ENCODE results near the gene CCSAP.

The CCSAP gene

DNA sequence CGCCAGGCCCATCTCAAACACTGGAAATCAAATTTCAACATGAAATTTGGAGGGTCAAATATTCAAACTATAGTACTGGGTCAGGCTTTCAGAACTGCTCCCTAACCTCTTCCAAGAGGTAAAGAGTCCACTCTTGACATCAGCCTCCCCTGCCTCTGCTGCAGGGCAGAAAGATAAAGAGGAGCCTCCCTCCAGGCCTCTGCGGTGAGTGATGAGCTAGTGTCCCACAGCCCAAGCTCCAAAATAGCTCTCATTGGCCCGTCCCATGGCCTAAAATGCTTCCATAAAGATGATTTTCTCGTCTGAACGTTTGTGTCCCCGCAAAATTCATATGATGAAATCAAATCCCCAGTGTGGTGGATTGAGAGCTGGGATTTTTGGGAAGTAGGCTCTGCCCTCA, 33.7 kb upstream of the CCSAP start:
- no peak overlapping the region for H3K4me3 ChIP-seq (ENCODE audit: low read depth, low read length)
- no peak overlapping the region for H3K27ac ChIP-seq (ENCODE audit: extremely low read depth, low read depth, low read length)
- no peak for TF ChIP-seq ZNF2 (tag by site-specific recombination; IDR thresholded peaks at IDR 0.05)
- no peak for TF ChIP-seq ZNF155 (tag by site-specific recombination; IDR thresholded peaks at IDR 0.05)
- H3K4me1 ChIP-seq (ENCODE audit: control insufficient read depth, insufficient read depth, low read length), result no peaks in the 10 kb centered on the region
- H3K9me3 ChIP-seq (ENCODE audit: control insufficient read depth, insufficient read depth, low read depth, low read length), result no peaks in the 10 kb centered on the region
- H3K36me3 ChIP-seq (ENCODE audit: control insufficient read depth in 2 of 2, insufficient read depth in 1 of 2, low read length in 2 of 2), result no peaks in the 10 kb centered on the region
- ChIA-PET CTCF (no interaction called here), POLR2A (no interaction called here)

DNA sequence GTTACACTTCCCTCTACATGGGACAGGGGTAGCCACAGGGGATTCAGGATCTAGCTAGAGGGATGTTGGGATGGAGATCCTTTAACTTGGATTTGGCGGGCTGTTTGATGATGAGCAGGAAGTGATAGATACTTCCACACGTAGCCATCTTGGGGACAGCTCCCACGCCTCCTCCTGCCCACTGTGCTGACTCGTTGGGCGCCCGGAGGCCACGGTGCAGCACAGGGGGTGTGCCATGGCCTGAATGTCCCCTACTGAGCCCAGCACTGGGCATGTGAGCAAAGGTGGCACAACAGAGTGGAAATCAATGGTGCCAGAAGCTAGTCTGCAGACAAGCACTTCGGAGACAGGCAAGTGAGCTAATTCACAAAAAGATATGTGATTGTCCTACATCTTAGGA, 31.6 kb upstream of the CCSAP start:
- no peak overlapping the region for H3K27ac ChIP-seq (ENCODE audit: extremely low read depth, low read depth, low read length)
- H3K36me3 ChIP-seq (ENCODE audit: control insufficient read depth in 2 of 2, insufficient read depth in 1 of 2, low read length in 2 of 2), result no peaks in the 10 kb centered on the region
- TF ChIP-seq ZNF302 (tag by site-specific recombination; IDR thresholded peaks at IDR 0.05; ENCODE audit: low read depth) (no peak), BCL11B (tag by site-specific recombination; IDR thresholded peaks at IDR 0.05; ENCODE audit: low read depth) (no peak), ZNF140 (tag by site-specific recombination; IDR thresholded peaks at IDR 0.05) (no peak), ZNF175 (tag by site-specific recombination; IDR thresholded peaks at IDR 0.05) (no peak), ZNF776 (tag by site-specific recombination; IDR thresholded peaks at IDR 0.05; ENCODE audit: borderline replicate concordance) (no peak), ZNF558 (tag by site-specific recombination; IDR thresholded peaks at IDR 0.05) (no peak), ZNF23 (tag by site-specific recombination; IDR thresholded peaks at IDR 0.05; ENCODE audit: borderline replicate concordance) (no peak), ZNF121 (tag by site-specific recombination; IDR thresholded peaks at IDR 0.05) (no peak), ZNF777 (tag by site-specific recombination; IDR thresholded peaks at IDR 0.05; ENCODE audit: borderline replicate concordance) (no peak), KLF8 (tag by site-specific recombination; IDR thresholded peaks at IDR 0.05) (no peak)
- TF ChIP-seq, protein P1, sequence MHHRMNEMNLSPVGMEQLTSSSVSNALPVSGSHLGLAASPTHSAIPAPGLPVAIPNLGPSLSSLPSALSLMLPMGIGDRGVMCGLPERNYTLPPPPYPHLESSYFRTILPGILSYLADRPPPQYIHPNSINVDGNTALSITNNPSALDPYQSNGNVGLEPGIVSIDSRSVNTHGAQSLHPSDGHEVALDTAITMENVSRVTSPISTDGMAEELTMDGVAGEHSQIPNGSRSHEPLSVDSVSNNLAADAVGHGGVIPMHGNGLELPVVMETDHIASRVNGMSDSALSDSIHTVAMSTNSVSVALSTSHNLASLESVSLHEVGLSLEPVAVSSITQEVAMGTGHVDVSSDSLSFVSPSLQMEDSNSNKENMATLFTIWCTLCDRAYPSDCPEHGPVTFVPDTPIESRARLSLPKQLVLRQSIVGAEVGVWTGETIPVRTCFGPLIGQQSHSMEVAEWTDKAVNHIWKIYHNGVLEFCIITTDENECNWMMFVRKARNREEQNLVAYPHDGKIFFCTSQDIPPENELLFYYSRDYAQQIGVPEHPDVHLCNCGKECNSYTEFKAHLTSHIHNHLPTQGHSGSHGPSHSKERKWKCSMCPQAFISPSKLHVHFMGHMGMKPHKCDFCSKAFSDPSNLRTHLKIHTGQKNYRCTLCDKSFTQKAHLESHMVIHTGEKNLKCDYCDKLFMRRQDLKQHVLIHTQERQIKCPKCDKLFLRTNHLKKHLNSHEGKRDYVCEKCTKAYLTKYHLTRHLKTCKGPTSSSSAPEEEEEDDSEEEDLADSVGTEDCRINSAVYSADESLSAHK (tag by site-specific recombination; IDR thresholded peaks at IDR 0.05), result no peak
- TF ChIP-seq, protein P2, sequence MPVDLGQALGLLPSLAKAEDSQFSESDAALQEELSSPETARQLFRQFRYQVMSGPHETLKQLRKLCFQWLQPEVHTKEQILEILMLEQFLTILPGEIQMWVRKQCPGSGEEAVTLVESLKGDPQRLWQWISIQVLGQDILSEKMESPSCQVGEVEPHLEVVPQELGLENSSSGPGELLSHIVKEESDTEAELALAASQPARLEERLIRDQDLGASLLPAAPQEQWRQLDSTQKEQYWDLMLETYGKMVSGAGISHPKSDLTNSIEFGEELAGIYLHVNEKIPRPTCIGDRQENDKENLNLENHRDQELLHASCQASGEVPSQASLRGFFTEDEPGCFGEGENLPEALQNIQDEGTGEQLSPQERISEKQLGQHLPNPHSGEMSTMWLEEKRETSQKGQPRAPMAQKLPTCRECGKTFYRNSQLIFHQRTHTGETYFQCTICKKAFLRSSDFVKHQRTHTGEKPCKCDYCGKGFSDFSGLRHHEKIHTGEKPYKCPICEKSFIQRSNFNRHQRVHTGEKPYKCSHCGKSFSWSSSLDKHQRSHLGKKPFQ (tag by site-specific recombination; IDR thresholded peaks at IDR 0.05), result no peak
- TF ChIP-seq, protein P3, sequence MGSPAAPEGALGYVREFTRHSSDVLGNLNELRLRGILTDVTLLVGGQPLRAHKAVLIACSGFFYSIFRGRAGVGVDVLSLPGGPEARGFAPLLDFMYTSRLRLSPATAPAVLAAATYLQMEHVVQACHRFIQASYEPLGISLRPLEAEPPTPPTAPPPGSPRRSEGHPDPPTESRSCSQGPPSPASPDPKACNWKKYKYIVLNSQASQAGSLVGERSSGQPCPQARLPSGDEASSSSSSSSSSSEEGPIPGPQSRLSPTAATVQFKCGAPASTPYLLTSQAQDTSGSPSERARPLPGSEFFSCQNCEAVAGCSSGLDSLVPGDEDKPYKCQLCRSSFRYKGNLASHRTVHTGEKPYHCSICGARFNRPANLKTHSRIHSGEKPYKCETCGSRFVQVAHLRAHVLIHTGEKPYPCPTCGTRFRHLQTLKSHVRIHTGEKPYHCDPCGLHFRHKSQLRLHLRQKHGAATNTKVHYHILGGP (tag by site-specific recombination; IDR thresholded peaks at IDR 0.05), result no peak
- TF ChIP-seq, protein P4, sequence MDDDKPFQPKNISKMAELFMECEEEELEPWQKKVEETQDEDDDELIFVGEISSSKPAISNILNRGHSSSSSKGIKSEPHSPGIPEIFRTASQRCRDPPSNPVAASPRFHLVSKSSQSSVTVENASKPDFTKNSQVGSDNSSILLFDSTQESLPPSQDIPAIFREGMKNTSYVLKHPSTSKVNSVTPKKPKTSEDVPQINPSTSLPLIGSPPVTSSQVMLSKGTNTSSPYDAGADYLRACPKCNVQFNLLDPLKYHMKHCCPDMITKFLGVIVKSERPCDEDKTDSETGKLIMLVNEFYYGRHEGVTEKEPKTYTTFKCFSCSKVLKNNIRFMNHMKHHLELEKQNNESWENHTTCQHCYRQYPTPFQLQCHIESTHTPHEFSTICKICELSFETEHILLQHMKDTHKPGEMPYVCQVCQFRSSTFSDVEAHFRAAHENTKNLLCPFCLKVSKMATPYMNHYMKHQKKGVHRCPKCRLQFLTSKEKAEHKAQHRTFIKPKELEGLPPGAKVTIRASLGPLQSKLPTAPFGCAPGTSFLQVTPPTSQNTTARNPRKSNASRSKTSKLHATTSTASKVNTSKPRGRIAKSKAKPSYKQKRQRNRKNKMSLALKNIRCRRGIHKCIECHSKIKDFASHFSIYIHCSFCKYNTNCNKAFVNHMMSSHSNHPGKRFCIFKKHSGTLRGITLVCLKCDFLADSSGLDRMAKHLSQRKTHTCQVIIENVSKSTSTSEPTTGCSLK (tag by site-specific recombination; IDR thresholded peaks at IDR 0.05), result no peak
- TF ChIP-seq, protein P5, sequence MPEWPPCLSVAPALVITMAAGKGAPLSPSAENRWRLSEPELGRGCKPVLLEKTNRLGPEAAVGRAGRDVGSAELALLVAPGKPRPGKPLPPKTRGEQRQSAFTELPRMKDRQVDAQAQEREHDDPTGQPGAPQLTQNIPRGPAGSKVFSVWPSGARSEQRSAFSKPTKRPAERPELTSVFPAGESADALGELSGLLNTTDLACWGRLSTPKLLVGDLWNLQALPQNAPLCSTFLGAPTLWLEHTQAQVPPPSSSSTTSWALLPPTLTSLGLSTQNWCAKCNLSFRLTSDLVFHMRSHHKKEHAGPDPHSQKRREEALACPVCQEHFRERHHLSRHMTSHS (tag by site-specific recombination; IDR thresholded peaks at IDR 0.05), result no peak
- TF ChIP-seq, protein P6, sequence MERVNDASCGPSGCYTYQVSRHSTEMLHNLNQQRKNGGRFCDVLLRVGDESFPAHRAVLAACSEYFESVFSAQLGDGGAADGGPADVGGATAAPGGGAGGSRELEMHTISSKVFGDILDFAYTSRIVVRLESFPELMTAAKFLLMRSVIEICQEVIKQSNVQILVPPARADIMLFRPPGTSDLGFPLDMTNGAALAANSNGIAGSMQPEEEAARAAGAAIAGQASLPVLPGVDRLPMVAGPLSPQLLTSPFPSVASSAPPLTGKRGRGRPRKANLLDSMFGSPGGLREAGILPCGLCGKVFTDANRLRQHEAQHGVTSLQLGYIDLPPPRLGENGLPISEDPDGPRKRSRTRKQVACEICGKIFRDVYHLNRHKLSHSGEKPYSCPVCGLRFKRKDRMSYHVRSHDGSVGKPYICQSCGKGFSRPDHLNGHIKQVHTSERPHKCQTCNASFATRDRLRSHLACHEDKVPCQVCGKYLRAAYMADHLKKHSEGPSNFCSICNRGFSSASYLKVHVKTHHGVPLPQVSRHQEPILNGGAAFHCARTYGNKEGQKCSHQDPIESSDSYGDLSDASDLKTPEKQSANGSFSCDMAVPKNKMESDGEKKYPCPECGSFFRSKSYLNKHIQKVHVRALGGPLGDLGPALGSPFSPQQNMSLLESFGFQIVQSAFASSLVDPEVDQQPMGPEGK (tag by site-specific recombination; IDR thresholded peaks at IDR 0.05), result no peak
- POLR2A ChIA-PET, result interaction anchor here (0.7 kb wide), 1 partner anchor 62 kb away, joined by 9 read pairs; no protein-coding TSS in a partner anchor
- H3K4me3 ChIP-seq (ENCODE audit: low read depth, low read length), result no peak overlapping the region
- CTCF ChIA-PET, result interaction anchor here (0.7 to 0.8 kb wide), 2 partner anchors 24 to 116 kb away, joined by 3 read pairs; no protein-coding TSS in a partner anchor
- no peaks in the 10 kb centered on the region for H3K9me3 ChIP-seq (ENCODE audit: control insufficient read depth, insufficient read depth, low read depth, low read length)
- 0 out of 2 replicates have a peak, but pooled peaks cover 4% of the 10 kb centered on the region for H3K4me1 ChIP-seq (ENCODE audit: control insufficient read depth, insufficient read depth, low read length)
